Mesenchymal stem cell (in vitro differentiated cells and primary cell): ENCODE data around the gene PDE9A.

ENCODE experiments used
- DNase-seq: peaks from one replicate; pipeline ENCODE4 v3.0.0-alpha.2; 2013
- H2AFZ ChIP-seq: one replicate; pipeline ENCODE4 v1.6.1; 2013; ENCODE audit warnings: low read depth, mild to moderate bottlenecking, control low read depth, inconsistent platforms, low read length, moderate library complexity
- H2AK5ac ChIP-seq: 2 replicates; pipeline ENCODE4 v1.6.1; 2013; ENCODE audit warnings: low read length, moderate library complexity, mild to moderate bottlenecking, inconsistent platforms; ENCODE audit not compliant: severe bottlenecking
- H2BK120ac ChIP-seq: one replicate; pipeline ENCODE4 v1.6.1; 2013; ENCODE audit warnings: low read depth, mild to moderate bottlenecking, inconsistent platforms, low read length, moderate library complexity
- H2BK12ac ChIP-seq, 2 experiments: one replicate each; pipeline ENCODE4 v1.6.1; 2013; ENCODE audit warnings: inconsistent platforms in 2 of 2, low read length in 2 of 2, mild to moderate bottlenecking in 2 of 2, moderate library complexity in 2 of 2, control low read depth in 1 of 2
- H2BK15ac ChIP-seq: one replicate; pipeline ENCODE4 v1.6.1; 2013; ENCODE audit warnings: mild to moderate bottlenecking, low read depth, inconsistent platforms; ENCODE audit not compliant: poor library complexity, severe bottlenecking
- H2BK5ac ChIP-seq: 2 replicates; pipeline ENCODE4 v1.6.1; 2013; ENCODE audit warnings: low read depth, mild to moderate bottlenecking, low read length, control low read depth, inconsistent platforms; ENCODE audit not compliant: poor library complexity, severe bottlenecking
- H3K14ac ChIP-seq, 2 experiments: one replicate each; pipeline ENCODE4 v1.6.1; 2013; ENCODE audit warnings: inconsistent platforms in 2 of 2, low read length in 2 of 2, control low read depth in 1 of 2, mild to moderate bottlenecking in 1 of 2, moderate library complexity in 1 of 2
- H3K18ac ChIP-seq, 2 experiments: one replicate each; pipeline ENCODE4 v1.6.1; 2013; ENCODE audit warnings: inconsistent platforms in 2 of 2, low read length in 2 of 2, control low read depth in 1 of 2, low read depth in 1 of 2, mild to moderate bottlenecking in 1 of 2
- H3K23ac ChIP-seq, 2 experiments: one replicate each; pipeline ENCODE4 v1.6.1; 2013; ENCODE audit warnings: inconsistent platforms in 2 of 2, low read length in 2 of 2, mild to moderate bottlenecking in 2 of 2, moderate library complexity in 2 of 2, control low read depth in 1 of 2
- H3K27ac ChIP-seq: 2 replicates; pipeline ENCODE4 v1.5.1; 2013; ENCODE audit warnings: mild to moderate bottlenecking, moderate library complexity, low read length, control low read depth, inconsistent platforms; ENCODE audit not compliant: poor library complexity, severe bottlenecking
- H3K27me3 ChIP-seq, 2 experiments: 2 replicates each; pipeline versions ENCODE4 v1.6.1 to v1.7.0; 2013; ENCODE audit warnings: low read length in 2 of 2, mild to moderate bottlenecking in 2 of 2, moderate library complexity in 2 of 2, control low read depth in 1 of 2, inconsistent platforms in 1 of 2; ENCODE audit not compliant: control insufficient read depth in 1 of 2, insufficient read depth in 1 of 2
- H3K36me3 ChIP-seq, 2 experiments: 2 replicates each; pipeline versions ENCODE4 v1.6.1 to v1.7.0; 2013; ENCODE audit warnings: low read length in 2 of 2, control low read depth in 1 of 2, inconsistent platforms in 1 of 2, low read depth in 1 of 2, mild to moderate bottlenecking in 1 of 2; ENCODE audit not compliant: insufficient read depth in 2 of 2, control insufficient read depth in 1 of 2
- H3K4ac ChIP-seq, 2 experiments: one replicate each; pipeline ENCODE4 v1.6.1; 2013; ENCODE audit warnings: inconsistent platforms in 2 of 2, low read length in 2 of 2, mild to moderate bottlenecking in 2 of 2, moderate library complexity in 2 of 2, control low read depth in 1 of 2, low read depth in 1 of 2
- H3K4me1 ChIP-seq: 2 replicates; pipeline ENCODE4 v1.6.1; 2013; ENCODE audit warnings: low read depth, low read length, control low read depth; ENCODE audit not compliant: control insufficient read depth, insufficient read depth
- H3K4me2 ChIP-seq: 2 replicates; pipeline ENCODE4 v1.6.1; 2013; ENCODE audit warnings: low read length, mild to moderate bottlenecking, inconsistent platforms; ENCODE audit not compliant: poor library complexity, severe bottlenecking
- H3K4me3 ChIP-seq, 2 experiments: 2 replicates each; pipeline versions ENCODE4 v1.5.1 to v1.7.0; 2013; ENCODE audit warnings: low read length in 2 of 2, mild to moderate bottlenecking in 2 of 2, control low read depth in 1 of 2, low read depth in 1 of 2; ENCODE audit not compliant: insufficient read depth in 1 of 2
- H3K79me1 ChIP-seq: replicated peaks from 2 replicates; pipeline ENCODE4 v1.6.1; 2013; ENCODE audit warnings: mild to moderate bottlenecking, control low read depth, low read length, inconsistent platforms; ENCODE audit not compliant: poor library complexity, severe bottlenecking
- H3K9ac ChIP-seq: 2 replicates; pipeline ENCODE4 v1.7.0; 2013; ENCODE audit warnings: mild to moderate bottlenecking, low read length, moderate library complexity
- H3K9me3 ChIP-seq: 2 replicates; pipeline ENCODE4 v1.7.0; 2013; ENCODE audit warnings: mild to moderate bottlenecking, low read length; ENCODE audit not compliant: control insufficient read depth
- H4K8ac ChIP-seq: one replicate; pipeline ENCODE4 v1.6.1; 2013; ENCODE audit warnings: inconsistent platforms, mild to moderate bottlenecking, low read length, moderate library complexity
- H4K91ac ChIP-seq: one replicate; pipeline ENCODE4 v1.6.1; 2013; ENCODE audit warnings: mild to moderate bottlenecking, low read length, inconsistent platforms
- WGBS: methylation state at CpG from one replicate; pipeline ENCODE4 v1.1.7; 2013; ENCODE audit warnings: mixed read lengths; 5-methylcytosine and 5-hydroxymethylcytosine counted together

The PDE9A gene

DNA sequence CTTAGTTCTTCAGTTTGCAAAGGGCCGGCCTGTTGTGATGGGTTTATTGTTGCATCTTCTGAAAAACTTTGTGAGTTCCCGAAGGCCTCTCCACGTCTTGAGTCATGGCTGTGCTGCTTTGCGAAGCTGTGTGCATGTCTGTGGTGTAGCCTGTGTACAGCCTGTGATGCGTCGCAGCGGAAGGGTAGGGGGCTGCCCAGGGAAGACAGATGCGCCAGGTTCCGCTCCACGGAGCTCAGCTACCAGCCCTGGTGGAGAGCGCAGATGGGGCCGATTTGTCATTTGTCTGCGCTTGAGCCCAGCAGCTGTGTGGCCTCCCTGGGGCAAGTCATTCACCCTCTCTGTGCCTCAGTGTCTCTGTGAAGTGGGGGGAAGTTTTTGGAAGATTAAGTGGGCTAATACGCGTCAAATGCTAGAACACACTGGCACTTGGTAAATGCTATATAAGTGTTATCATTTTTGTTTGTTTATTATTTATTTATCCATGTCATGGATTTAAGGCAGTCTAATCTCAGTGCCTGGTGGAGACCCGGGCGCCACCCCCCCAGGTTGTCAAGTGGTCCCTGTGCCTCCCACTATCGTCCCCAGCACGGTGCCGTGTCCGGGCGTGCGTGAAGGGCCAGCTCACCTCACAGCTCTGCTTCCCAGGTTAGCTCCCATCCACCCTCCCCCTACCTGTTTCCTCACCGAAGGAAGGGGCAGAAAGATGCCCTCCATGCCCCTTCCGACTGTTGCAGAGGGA lies 8.4 kb downstream of the PDE9A start:
- no peak overlapping the region for H3K27ac ChIP-seq
- peaks cover 0 to 47% of the 10 kb centered on the region in 2 experiments for H3K36me3 ChIP-seq
- H3K4me3 ChIP-seq: no peak overlapping the region
- no peak overlapping the region for H3K23ac ChIP-seq
- no peak overlapping the region for H3K4ac ChIP-seq
- H3K4me2 ChIP-seq: no peak overlapping the region
- no peaks in the 10 kb centered on the region for H3K9me3 ChIP-seq
- 94% methylated on average over 23 of the region's 25 CpGs for WGBS
- no peak for DNase-seq
- H3K4me1 ChIP-seq: peaks cover 6% of the 10 kb centered on the region
- H3K79me1 ChIP-seq: peaks cover 23% of the 10 kb centered on the region
- no peak overlapping the region for H3K14ac ChIP-seq
- H3K27me3 ChIP-seq: peaks cover 13 to 29% of the 10 kb centered on the region in 2 experiments
- H2BK120ac ChIP-seq: no peak overlapping the region
- peak overlapping the region; percentile 33 for H4K8ac ChIP-seq
- H2BK5ac ChIP-seq: no peak overlapping the region
- no peak overlapping the region for H2AK5ac ChIP-seq
- H2BK12ac ChIP-seq: no peak overlapping the region
- no peak overlapping the region for H4K91ac ChIP-seq
- no peak overlapping the region for H2BK15ac ChIP-seq
- no peak overlapping the region for H3K18ac ChIP-seq
- no peak overlapping the region for H3K9ac ChIP-seq
- no peak overlapping the region for H2AFZ ChIP-seq

DNA sequence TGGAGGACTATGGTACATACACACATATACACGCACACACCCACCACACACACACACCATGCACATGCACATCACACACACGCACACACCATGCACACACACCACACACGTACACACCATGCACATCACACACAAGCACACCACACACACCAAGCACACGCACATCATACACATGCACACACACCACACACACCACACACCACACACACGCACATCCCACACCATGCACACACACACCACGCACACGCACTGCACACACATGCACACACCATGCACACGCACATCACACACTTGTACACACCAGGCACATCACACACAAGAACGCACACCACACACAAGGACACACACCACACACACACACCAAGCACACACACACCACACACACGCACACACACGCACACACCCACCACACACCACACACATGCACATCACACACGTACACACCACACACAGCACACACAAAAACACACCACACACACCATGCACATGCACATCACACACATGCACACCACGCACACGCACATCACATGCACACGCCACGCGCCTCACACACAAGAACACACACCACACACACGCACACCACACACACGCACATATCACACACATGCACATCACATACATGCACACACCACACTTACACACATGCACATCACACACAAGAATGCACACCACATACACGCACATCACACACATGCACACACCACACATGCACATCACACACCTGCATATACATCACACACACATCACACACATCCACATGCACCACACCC lies 9.2 kb downstream of the PDE9A start:
- no peak overlapping the region for H3K18ac ChIP-seq
- WGBS: 92% methylated on average over 20 of the region's 20 CpGs
- H3K79me1 ChIP-seq: peaks cover 17% of the 10 kb centered on the region
- H3K27me3 ChIP-seq: peaks cover 7 to 29% of the 10 kb centered on the region in 2 experiments
- H3K4me2 ChIP-seq: no peak overlapping the region
- no peaks in the 10 kb centered on the region for H3K9me3 ChIP-seq
- no peak overlapping the region for H2BK12ac ChIP-seq
- no peak overlapping the region for H3K9ac ChIP-seq
- H3K14ac ChIP-seq: peak overlapping the region in 1 of 2 experiments; percentile 8
- H3K4me3 ChIP-seq: peak overlapping the region in 1 of 2 experiments; percentile 4
- H3K4me1 ChIP-seq: peaks cover 6% of the 10 kb centered on the region
- H3K36me3 ChIP-seq: peaks cover 0 to 41% of the 10 kb centered on the region in 2 experiments
- H2AFZ ChIP-seq: no peak overlapping the region
- H3K23ac ChIP-seq: no peak overlapping the region
- DNase-seq: no peak
- H2BK120ac ChIP-seq: no peak overlapping the region
- peak overlapping the region; percentile 65 for H4K91ac ChIP-seq
- no peak overlapping the region for H2BK15ac ChIP-seq
- H2AK5ac ChIP-seq: no peak overlapping the region
- no peak overlapping the region for H3K4ac ChIP-seq
- H4K8ac ChIP-seq: peak overlapping the region; percentile 14
- no peak overlapping the region for H3K27ac ChIP-seq
- H2BK5ac ChIP-seq: no peak overlapping the region

DNA sequence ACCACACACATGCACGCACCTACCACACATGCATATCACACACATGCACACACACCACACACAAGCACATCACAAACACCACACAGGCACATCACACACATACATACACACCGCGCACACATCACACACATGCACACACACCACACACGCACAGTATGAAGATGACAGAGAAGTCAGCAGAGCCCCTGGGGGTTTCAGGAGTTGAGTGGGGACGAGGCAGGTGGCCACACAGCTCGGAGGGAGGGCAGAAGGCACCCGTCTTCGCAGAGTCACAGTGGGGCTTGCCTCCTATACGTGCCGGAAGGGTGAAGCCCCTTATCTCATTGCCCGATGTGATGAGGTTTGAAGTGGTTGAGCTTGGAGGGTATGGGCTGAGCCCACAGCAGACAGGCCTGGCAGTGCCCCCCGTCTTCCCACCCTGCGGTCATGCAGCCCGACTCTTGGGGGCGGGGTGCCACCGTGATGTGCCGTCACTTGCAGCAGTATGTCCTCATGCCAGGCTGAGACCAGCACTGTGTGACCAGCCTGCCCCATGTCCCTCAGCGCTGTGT lies 9.9 kb downstream of the PDE9A start:
- Histone ChIP-seq H3K36me3 (peaks cover 0 to 36% of the 10 kb centered on the region in 2 experiments), H4K8ac (no peak overlapping the region), H2AK5ac (no peak overlapping the region), H2BK15ac (no peak overlapping the region), H3K9me3 (no peaks in the 10 kb centered on the region), H3K23ac (no peak overlapping the region), H2AFZ (no peak overlapping the region), H2BK12ac (no peak overlapping the region), H3K27me3 (peaks cover 7 to 34% of the 10 kb centered on the region in 2 experiments), H3K79me1 (peaks cover 11% of the 10 kb centered on the region), H3K9ac (no peak overlapping the region), H3K4me2 (no peak overlapping the region), H3K4me3 (no peak overlapping the region), H2BK120ac (no peak overlapping the region), H3K18ac (no peak overlapping the region), H3K4me1 (peaks cover 6% of the 10 kb centered on the region), H3K27ac (no peak overlapping the region), H3K14ac (peak overlapping the region in 1 of 2 experiments; percentile 8), H3K4ac (no peak overlapping the region), H2BK5ac (no peak overlapping the region), H4K91ac (peak overlapping the region; percentile 12)
- DNase-seq: no peak
- 93% methylated on average over 18 of the region's 18 CpGs for WGBS
